Measurements from ENCODE around the gene NTN3. TPM values are rescaled to one million over a fixed set of nuclear protein-coding genes. Genes with fewer than 3 reads are reported as not detected.

The NTN3 gene
- total and polyA plus RNA-seq, 7 donors: 0.01 to 0.20 (median 0.13) TPM; not detected in 3

- DNase-seq: no peak
- H3K27ac ChIP-seq: peak overlapping the region; percentile 80
These were observed 42.4 kb upstream of the NTN3 start for GRCh38 chr16:2428784-2429033.

DNA sequence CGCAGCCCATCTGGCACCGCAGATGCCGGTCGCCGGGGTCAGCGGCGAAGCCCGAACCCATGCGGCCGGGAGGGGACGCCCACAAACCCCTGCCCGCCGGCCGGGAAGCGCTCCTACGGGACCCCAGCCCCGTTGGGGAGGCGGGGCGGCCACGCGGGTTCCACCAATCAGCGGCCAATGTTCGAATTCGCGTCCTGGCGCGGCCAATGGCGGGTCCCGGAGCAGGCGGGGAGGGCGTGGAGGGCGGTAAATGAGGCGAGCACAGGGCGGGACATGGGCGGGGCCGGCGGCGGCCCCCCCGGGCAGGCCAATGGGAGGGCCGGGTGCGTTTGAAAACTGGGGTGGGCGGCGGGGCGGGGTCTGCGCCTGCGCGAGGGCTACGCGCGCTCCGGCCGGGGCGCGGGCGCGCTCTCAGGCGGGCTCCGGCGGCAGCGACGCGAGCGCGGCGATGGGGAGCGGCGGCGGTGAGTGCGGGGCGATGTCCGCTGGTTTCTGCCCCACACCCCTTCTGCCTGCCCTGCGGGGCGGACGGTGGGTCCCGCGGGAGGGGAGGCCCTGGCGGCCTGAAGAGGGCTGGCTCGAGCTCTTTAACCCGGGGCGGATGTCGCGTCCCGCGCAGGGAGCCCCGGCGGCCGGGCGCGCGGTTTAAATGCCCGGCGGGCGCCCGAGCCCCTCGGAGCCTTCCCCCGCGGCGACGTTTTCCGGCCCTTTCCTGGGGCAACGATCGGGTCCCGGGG lies 41.9 kb upstream of the NTN3 start, which contains the start of gene CCNF:
TSS of gene CCNF (plus strand) at position 414 of the 737 bp plus-strand sequence. CDS start at position 449, 35 bp downstream.
- Histone ChIP-seq H3K27me3 (ENCODE audit: insufficient read depth in 3 of 3, low read length in 2 of 3) (no peaks in the 10 kb centered on the region), H3K4me3 (peak within 1 kb of the TSS; percentile 85), H3K9me3 (no peaks in the 10 kb centered on the region), H3K27ac (peak within 1 kb of the TSS; percentile 80), H3K36me3 (ENCODE audit: insufficient read depth in 1 of 2, low read depth in 1 of 2) (peaks cover 0 to 9% of the 10 kb centered on the region in 2 donors), H3K4me1 (peaks cover 8% of the 10 kb centered on the region)
- peak; percentile 98 to 100 (median 99) for ATAC-seq
- DNase-seq: peak; percentile 98 to 99
- intact Hi-C loops (cut with DNase I): loop anchor here (5.0 kb wide), 2 partner anchors 73 to 87 kb away; partner anchors contain the start of gene ABCA3 (in 2 of the 2)
- no peak for TF ChIP-seq CTCF (IDR thresholded peaks at IDR 0.05)
- 0 to 1% (median 0%) methylated on average over 27 to 103 of the region's 103 CpGs for WGBS, 3 donors

More at GRCh38 chr16:2428784-2429033, 42.4 kb upstream of the NTN3 start:
- ATAC-seq: peak; percentile 50 to 71 (median 58)
- intact Hi-C loops (cut with DNase I): loop anchor here (5.0 kb wide), 2 partner anchors 74 to 86 kb away; partner anchors contain the start of gene ABCA3 (in 2 of the 2)
- TF ChIP-seq CTCF (IDR thresholded peaks at IDR 0.05): no peak
- H3K4me1 ChIP-seq: peaks cover 8% of the 10 kb centered on the region
- peak overlapping the region; percentile 85 for H3K4me3 ChIP-seq
- H3K27me3 ChIP-seq (ENCODE audit: insufficient read depth in 3 of 3, low read length in 2 of 3): no peaks in the 10 kb centered on the region
- peaks cover 0 to 9% of the 10 kb centered on the region in 2 donors for H3K36me3 ChIP-seq (ENCODE audit: insufficient read depth in 1 of 2, low read depth in 1 of 2)
- H3K9me3 ChIP-seq: no peaks in the 10 kb centered on the region
- 1% methylated on average over 21 to 24 of the region's 24 CpGs for WGBS, 3 donors

DNA sequence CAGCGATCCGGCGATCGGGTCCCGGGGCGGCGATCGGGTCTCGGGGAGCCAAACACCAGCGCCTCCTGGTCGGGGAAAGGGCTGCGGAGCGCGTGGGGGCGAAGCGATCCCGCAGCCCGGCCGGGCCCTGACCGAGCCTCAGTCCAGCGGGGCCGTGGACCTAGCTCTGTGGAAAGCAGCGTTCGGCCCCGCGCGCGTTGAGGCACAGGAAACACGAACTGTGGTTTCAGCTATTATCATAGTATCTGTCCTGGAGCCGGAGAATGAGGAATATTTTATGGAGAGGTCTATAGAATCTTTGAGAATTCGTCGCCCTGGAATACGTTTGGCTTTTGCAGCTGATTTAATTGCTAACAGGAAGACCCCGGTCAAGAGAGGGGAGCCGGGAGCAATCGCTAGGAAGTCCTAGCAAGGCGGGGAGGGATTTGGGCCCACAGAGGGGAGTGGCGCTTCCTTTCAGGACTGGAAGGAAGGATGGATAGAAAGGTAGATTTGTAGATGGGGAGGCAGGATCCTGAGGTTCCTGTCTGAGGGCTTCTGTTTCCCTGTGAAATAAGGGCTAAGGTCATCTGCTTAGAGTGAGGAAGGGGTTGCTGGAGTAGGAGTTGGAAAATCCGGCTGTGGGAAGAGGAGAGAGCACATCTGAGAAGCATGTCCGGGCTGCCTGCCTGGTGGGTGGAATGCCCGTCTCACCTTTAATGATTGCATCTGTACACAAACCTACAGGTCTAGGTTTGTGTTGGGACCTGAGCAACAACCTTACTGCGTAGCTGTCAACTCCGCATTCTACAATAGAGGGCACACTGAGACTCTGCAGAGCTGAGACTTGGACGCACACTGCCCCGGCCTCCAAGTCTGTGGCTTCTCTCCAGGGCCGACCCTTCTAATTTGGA lies 41.1 kb upstream of the NTN3 start:
- Histone ChIP-seq H3K36me3 (ENCODE audit: insufficient read depth in 1 of 2, low read depth in 1 of 2) (peaks cover 0 to 13% of the 10 kb centered on the region in 2 donors), H3K9me3 (no peaks in the 10 kb centered on the region), H3K27me3 (ENCODE audit: insufficient read depth in 3 of 3, low read length in 2 of 3) (no peaks in the 10 kb centered on the region), H3K27ac (peak overlapping the region; percentile 65), H3K4me3 (peak overlapping the region; percentile 85), H3K4me1 (peaks cover 8% of the 10 kb centered on the region)
- peak in 1 of 4 donors; percentile 16 for ATAC-seq
- 9 to 12% (median 11%) methylated on average over 43 to 46 of the region's 46 CpGs for WGBS, 3 donors
- no peak for TF ChIP-seq CTCF (IDR thresholded peaks at IDR 0.05)
- DNase-seq: peak in 1 of 2 donors; percentile 60
- intact Hi-C loops (cut with DNase I): loop anchor here (5.0 kb wide), 2 partner anchors 72 to 88 kb away; partner anchors contain the start of gene ABCA3 (in 2 of the 2)

DNA sequence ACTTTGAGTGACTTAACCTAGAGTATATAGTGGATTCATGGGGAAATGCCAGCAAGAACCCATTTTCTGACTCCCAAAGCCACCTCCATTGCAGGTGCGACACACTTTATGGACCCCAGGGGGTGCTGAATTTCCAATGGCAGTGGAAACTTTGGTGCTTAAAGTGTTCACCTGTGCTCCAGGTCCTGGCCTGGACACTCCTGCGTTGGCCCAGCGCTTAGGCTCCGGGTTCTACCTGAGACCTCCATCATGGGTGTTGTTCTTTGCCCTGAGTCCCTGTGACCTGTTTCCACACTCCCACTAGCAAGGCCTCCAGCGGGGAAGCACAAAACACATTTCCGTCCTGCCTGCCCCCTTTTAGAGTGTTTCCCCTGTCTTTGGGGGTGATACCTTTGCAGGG lies 38.8 kb upstream of the NTN3 start:
- peaks cover 8% of the 10 kb centered on the region for H3K4me1 ChIP-seq
- H3K36me3 ChIP-seq (ENCODE audit: insufficient read depth in 1 of 2, low read depth in 1 of 2): peaks cover 0 to 26% of the 10 kb centered on the region in 2 donors
- WGBS, 3 donors: 95 to 97% (median 96%) methylated on average over 6 of the region's 6 CpGs
- DNase-seq (no peak), ATAC-seq (no peak)
- intact Hi-C loops (cut with DNase I): no loop called here
- no peaks in the 10 kb centered on the region for H3K9me3 ChIP-seq
- TF ChIP-seq CTCF (IDR thresholded peaks at IDR 0.05): no peak
- H3K27ac ChIP-seq: no peak overlapping the region
- no peak overlapping the region for H3K4me3 ChIP-seq
- H3K27me3 ChIP-seq (ENCODE audit: insufficient read depth in 3 of 3, low read length in 2 of 3): no peaks in the 10 kb centered on the region
